ENCODE results near the gene MOXD1.

The MOXD1 gene

DNA sequence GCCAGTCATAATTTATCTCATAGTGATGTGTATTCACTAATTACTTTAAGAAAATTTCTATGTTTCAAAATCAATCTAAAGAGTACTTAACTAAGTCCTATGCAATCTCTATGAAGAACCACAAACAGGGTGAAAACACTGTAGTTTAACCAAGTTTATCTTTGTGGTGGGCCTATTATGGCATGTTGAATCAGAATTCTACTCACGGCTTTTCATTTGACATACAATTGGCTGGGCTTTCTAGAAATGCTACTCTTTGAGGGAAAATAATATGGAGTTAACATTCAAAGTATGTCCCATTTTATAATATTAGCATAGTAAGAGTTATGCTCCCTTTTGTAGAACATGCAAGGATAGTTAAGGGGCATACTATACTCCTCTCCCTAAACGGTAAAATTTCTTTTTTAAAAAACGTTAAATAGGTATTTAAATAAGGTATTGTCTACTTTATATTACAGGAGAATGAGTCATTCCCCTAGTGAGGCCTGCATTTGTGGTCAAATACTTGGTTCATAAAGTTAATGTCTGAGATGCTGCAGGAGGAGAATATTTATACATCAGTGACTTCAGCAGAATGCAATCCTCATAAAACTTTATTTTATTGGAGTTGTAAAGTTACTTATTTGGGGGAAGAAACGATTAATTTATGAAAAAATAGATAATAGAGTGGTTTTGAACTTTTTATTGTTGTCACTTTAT, 1.8 kb downstream of the MOXD1 start:
- no peak for DNase-seq

DNA sequence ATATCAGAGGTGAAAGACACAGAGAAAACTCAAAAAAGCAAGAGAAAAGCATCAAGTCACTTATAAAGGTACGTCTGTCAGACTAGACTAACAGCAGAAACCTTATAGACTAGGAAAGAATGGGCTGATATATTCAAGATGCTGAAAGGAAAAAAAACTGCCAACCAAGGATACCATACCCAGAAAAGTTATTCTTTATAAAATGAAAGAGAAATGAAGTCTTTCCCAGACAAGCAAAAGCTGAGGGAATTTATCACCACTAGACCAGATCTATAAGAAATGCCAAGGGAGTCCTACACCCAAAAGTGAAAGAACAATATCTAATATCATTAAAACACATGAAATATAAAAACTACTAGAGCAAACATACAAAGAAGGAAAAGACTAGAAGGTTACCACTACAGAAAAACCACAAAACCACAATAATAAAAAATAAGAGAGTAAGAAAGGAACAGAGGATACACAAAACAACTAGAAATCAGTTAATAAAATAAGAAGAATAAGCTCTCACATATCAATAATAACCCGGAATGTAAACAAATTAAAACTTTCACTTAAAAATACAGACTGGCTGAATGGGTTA, 6.2 kb downstream of the MOXD1 start:
- no peak for DNase-seq

DNA sequence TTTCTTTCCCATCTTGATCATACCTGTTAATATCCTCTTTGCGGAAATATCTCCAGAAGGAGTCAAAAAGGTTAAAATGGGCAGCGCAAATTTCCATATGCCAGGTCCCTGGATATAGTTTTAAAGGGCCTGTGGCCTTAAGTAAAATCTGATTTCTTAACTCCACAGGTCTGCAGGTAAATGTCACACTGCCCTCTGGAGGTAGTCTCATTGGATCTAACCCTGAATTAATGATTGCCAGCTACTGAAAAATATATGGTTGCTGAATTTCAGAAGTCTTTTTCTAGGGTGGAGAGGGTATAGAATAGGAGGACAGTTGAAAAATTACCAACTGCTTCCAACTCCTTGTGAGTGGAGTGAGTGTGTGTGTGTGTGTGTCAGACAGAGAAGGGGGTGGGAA, 8.5 kb downstream of the MOXD1 start:
- DNase-seq: no peak

DNA sequence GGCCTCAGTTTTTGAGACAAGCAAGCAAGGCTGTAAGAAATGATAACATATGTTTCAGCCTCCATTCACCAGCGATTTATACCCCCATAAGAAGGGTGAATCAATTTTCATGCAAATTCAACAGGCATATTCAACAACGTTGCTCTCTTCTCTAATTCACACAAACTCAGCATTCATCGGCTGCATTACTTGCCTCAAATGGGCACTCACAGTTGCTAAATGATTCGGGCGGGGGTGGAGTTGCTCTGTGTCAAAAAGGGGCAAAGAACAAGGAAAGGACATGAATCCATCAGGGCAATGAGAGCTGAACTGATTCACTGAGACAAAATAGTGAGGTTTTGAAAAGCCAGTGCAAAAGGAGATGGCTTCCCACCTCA, 9.0 kb downstream of the MOXD1 start:
- DNase-seq: no peak

DNA sequence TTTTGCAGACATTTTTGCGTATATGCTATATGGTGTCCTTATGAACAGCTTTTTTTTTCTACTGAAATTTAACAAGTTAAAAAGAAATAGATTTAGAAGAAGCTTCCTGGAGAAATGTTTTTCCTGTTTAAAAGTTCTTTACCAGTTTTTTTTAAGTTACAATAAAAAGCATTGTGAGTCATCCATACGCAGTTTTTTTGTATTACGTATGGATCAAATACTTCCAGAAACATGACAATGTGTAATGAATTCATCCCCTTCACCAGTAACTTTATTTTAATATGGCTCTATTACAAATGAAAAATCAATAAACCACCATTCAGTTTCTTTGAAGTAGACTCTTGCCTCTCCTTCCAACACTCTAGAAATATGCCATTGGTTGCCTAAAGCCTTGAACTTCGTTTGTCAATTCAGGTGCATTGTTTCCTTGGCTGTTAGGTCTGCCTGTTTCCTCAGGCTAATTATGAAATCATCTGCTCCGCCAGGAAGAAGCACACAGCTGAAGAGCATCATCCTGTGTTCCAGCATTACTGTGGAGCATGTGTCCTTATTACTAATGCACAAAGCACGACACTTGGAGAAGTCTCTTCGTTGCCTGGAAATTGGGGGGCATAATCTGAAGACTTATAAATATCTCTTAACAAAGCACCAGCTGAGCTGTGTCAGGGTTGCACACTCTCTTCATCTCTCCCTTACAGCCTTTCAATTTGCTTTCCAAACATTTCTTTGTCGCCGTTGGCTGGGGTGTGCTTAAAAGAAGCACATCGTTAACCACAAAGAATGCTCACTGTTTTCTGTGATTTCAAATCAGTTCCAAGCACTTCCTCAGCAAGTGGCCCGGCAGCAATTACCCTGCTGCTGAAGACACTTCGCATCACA, 9.6 kb downstream of the MOXD1 start:
- no peak for DNase-seq

DNA sequence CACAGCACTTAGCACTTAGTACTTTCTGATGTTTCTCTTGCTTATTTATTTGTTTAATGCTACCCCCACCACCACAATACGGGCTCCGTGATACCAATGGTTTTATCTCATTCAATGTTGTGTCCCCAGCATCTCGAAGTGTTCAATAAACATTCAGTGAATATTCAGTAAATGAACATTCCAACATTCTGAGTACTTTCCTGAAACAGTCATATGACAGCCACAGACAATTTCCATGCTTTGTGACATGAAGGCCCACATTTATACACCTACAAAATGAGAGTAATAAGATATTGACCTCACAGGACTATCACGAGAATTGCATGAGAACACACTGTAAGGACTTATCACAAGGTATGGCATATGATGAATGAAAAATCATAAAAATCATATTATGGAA, 10.8 kb downstream of the MOXD1 start:
- DNase-seq: no peak

DNA sequence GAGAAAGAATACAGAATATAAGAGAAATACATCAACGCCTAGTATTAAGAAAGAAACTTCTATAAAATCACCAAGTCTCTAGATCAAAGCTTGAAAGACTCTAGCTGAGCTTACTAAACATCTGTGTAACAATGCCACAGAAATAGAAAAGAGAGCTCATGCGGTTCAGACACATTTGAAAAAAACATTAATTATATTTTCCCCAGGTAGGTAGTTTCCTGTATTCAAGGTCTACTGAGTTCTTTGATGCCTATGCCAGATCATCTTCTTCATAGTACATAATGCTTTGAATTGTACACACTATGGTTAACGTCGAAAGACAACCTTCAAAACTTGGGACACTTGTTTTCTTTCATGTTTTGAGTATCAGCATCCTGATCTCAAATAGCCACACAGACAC, 11.3 kb downstream of the MOXD1 start:
- DNase-seq: no peak

DNA sequence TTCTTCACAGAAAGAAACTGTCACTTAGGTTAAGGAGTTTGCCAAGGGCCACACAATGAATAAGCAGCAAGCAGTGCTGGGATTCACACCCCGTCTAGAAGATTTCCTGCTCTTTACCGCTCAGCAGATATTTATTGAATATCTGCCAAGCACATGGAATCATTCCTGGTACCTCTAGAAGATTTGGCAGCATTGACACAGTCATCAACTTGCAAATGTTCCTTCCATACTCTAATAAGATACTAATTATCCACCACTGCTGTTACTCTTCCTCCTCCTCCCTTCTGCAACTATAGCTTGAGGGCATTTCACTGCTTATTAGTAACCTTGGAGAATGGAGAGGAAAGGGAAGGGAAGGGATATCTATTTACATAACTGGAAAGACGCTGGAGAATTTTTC, 13.0 kb downstream of the MOXD1 start:
- no peak for DNase-seq

DNA sequence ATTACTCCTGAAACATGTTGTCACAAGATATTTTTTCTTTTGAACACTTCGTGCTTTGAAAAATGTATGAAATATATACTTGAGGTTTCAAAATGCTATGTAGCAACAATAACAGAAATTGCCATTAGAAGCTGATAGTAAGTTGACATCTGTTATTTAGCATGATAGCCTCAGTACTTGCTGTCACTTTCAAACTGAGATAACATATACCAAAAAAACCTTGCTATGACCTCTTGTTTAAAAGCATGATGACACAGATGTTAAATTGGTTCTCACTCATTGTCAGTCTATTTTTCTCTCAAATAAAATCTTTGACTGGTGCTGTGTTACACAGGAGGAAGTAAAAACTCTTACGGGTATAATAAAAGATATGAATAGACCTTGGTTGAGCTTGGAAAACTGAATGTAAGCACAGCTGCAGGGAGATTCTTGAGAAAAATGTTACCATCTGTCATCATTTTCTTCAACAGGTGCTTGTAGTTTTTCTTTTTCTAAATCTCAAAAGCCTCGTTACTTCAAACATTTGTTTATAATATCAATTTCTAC, 18.6 kb downstream of the MOXD1 start:
- no peak for DNase-seq

DNA sequence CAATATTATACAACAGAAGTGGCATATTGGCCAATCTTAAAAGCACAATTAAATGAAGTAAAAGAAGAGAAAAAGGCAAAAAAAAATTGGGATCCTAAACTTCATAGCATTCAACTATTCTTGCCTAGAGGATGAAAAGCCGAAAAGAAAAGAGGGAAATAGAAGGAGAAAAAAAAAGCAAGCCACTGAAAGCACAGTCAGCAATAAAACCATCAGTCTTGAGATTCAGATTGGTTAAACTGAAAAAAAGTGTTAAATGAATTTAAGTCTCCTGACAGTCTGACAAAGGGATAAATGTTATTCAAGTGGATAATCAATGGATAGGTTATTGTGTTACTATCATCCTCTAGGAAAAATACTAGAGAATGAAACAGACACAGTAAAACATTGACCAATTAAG, 19.9 kb downstream of the MOXD1 start:
- DNase-seq: no peak

DNA sequence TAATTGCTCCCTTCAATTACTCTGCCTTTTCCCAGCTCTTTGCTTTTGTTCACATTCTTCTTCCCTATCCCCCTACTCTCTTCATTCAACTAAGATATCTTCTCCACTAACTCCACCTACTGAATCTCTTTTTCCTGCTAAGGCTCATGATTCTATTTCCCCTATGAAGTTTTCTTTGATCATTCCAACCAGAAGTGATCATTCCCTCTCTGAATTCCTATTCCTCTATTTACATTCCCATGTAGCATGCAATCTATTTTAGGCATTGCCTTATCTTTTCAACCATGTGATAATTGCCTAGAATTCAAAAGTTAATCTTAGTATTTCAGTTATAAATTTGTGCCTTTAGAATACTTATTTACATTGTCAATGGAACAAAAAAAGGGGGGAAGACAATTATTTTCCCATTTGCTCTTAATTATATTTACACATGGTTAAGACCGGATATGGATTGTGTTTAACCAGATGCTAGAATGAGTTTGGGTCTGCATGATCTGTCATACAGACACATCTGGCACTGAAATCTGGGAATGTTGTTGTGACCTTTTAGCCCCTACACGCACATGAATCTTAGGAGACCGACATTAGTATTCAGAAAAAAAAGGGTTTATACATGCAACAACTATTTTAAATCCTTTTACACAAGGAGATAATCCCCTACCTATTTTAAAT, 20.8 kb downstream of the MOXD1 start:
- DNase-seq: peak; percentile 45

DNA sequence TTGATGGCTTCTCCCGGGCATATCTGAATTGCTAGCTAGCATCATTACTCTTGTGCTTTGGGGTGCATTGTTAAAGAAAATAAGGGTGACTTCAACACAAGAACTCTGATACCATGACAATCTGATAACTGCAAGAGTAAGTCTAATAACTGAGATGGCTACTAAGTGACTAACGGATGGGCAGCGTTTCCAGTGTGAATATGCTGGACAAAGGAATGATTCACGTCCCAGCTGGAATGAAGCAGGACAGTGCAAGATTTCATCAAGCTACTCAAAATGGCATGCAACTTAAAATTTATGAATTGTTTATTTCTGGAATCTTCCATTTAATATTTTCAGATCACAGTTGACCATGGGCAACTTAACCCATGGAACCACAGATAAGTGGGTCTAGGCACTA, 31.7 kb downstream of the MOXD1 start:
- DNase-seq: no peak

DNA sequence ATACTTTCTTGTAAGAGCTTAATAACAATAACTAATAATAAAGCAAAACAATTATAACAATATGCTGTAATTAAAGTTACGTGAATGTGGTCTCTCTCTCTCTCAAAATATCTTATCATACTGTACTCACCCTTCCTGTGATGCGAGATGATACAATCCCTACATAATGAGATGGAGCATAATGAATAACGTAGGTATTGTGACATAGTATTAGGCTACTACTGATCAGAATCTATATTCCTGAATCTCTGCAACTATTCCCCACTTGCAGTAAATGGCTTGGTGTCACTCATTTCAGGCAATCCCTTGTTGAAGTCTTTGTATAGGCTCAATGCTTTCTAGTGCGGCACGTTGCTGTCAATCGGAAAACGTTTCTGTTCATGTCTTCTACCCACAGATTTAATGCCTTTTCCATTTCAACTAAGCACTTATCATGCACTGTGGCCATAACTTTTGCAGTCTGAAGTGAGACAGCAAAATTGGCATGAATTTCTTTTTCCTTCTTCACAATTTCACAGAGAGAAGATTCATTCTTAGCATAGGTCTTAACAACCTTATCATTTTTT, 32.3 kb downstream of the MOXD1 start:
- no peak for DNase-seq

DNA sequence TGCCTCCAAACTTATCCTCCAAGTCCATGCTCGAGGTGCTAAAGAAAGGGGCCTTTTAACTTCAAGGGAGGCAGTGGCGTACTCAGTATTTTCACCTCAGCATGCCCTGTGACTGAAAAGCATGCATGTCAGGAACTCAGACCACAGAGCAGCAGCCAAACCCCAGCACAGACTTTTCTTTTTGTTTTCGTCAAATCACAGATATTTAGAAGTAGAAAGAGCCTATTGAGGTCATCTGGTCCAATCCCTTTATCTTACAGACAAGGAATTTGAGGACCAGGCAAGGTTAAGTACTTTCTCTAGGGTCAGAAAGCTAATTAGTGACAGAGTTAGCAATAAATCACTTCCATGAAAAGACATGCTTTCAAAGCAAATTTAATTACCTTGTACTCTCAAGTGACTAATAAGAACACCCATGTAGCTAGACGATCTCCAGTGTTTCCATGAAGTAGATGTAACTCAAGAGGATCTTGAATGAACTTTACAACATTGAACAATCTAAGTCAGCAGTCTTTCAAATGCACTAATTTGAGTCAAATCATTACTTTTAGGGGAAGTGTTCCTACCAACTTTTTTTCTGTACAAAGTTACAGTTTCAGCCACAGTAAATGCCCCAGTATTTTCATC, 35.9 kb downstream of the MOXD1 start:
- DNase-seq: no peak

DNA sequence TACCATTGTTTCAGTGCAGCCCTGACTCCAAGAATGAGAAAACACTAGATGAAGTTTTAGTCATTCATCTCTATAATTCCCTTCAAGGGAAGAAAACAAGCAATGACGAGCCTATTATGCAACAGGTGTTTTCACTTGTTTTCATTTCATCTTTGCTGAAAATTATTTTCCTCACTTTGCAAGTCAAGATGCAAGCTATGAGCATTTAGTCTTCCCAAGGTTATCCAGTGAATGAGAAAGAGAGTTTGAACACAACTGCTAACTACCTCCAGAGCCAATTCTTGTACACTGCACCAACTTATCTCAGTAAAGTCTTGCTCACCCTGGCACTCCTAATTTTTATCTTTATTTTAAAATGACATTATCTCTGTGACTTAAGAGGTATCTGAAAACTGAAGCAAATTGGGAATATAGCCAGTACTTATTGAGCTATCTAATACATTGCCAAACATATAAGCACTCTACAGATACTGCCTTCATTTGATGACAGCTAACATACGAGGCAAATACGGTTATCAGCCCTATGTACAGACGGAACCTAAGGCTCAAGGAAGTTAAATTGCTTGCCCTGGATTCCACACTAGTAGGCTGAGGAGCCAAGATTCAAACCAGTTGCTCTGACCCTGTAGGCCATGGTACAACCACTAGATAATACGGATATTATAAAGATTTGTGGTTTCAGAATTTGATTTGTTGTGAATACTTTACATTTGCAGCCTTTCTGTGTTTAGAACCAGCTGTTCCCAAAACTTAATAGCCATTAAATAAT, 36.8 kb downstream of the MOXD1 start:
- no peak for DNase-seq

DNA sequence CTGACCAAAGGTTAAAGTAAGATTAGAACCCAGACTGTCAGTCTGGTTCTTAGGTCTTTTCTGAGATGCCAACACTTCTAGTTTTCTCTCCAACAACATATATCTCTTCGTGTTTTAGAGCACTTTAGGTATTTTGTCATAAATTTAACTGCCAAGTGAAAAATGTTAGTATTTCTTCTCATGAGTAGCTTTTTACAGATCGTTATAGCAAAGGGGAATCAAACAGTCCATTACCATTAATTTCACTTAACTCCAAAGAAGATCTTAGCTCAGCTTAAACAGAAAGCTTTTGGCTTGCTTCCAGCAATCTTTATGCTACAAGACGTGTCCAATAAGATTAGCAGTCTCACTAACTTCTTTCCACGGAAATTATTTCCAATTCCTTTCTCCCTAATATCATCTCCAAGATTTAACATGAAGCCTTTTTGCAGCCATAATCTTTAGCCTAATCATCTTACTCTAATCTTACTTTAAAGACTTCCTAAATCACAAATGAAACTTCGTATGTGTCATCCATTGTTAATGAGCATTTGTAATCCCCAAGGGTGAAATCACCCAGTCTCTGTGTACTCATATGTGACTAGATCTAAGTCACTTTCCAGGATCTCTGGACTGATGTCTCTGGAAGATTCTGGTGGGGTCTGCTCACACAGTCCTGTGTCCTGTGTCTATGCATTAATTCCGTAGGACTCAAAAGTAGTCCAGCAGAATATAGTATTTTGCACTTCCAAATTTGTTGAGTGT, 38.7 kb downstream of the MOXD1 start:
- no peak for DNase-seq

DNA sequence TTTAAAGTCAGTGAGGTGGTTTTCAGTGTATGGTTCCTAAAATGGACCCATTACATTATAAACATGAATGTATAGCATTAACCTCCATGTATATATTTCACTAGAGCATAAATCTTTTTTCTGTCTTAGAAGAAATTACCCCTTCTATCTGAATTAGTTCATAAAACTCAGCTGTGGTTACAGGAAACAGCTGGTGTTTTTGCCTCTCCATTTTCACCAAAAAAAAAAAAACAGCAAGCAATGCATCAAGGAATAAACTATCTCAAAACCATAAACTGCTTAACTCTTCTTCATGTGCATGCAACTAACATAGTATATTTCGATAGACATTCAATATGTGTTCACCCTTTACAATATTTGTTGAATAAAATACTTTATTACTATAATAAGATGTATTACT, 40.2 kb downstream of the MOXD1 start:
- DNase-seq: no peak

DNA sequence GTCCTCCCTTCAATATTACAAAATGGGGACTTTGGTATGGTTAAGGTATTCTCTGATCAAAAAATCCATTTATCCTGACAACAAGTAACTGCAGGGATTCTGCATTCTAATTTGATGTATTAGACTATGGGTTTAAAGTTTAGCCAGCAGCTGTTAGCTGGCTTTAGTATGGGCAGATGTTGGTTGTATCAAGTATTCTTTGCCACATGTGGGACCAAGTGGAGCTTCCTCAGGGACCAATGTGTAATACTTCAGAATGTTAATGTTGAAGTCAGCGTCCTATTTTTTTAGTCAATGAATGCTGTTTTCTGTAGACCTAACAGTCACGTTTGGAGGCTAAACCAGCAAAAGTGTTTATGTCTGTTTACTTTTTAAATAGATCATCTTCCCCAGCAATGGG, 41.4 kb downstream of the MOXD1 start:
- DNase-seq: no peak

DNA sequence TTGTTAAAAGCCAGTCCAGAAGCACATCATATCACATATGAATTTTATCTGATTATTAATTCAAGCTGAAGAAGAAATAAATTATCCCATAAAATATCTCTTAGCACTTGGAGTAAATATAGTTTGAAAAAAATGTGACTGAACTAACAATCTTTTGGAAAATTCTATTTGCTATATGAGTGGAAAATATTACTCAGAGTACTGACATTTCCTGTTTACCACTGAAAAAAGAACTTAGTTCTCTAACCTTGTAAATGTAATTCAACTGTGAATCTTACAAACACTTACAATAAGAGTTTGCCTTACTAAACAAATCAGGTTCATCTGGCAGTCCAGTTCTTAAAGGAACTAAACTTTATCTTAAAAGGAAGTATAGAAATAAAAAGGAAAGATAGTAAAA, 44.2 kb downstream of the MOXD1 start:
- no peak for DNase-seq

DNA sequence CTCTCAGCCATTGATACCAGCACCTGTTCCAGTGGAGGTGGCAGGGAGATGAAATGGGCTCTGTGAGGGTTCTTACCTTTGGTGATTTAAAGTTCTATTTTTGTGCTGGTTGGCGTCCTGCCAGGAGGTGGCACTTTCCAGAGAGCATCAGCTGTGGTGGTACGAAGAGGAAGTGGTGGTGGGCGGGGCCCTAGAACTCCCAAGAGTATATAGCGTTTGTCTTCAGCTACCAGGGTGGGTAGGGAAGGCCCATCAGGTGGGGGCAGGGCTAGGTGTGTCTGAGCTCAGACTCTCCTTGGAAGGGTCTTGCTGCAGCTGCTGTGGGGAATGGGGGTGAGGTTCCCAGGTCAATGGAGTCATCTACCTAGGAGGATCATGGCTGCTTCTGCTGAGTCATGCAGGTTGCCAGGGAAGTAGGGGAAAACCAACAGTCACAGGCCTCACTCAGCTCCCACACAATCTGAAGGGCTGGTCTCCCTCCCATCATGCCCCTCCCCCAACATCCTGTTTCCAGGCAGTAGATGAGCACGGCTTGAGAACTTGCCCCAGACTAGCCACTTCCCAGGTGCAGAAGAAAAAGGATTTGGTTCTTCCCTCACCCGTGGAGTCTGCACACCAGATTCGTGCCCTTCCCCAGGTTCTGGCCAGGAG, 46.6 kb downstream of the MOXD1 start:
- no peak for DNase-seq

Data from SHP77 treated with DMSO at 0.1 percent for 48 hours (cell line).